Measurements from ENCODE around the gene ASB1.

ASB1 gene

GRCh38 chr2:238466243-238466756 lies 39.6 kb downstream of the ASB1 start:
- DNase-seq (ENCODE audit: low read depth): no peak
- H3K4me3 ChIP-seq (ENCODE audit: low read depth, low read length): no peak overlapping the region
- TF ChIP-seq, protein P1, sequence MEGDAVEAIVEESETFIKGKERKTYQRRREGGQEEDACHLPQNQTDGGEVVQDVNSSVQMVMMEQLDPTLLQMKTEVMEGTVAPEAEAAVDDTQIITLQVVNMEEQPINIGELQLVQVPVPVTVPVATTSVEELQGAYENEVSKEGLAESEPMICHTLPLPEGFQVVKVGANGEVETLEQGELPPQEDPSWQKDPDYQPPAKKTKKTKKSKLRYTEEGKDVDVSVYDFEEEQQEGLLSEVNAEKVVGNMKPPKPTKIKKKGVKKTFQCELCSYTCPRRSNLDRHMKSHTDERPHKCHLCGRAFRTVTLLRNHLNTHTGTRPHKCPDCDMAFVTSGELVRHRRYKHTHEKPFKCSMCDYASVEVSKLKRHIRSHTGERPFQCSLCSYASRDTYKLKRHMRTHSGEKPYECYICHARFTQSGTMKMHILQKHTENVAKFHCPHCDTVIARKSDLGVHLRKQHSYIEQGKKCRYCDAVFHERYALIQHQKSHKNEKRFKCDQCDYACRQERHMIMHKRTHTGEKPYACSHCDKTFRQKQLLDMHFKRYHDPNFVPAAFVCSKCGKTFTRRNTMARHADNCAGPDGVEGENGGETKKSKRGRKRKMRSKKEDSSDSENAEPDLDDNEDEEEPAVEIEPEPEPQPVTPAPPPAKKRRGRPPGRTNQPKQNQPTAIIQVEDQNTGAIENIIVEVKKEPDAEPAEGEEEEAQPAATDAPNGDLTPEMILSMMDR (IDR thresholded peaks at IDR 0.05; ENCODE audit: insufficient read depth, low read depth, low read length, missing control alignments): no peak

DNA sequence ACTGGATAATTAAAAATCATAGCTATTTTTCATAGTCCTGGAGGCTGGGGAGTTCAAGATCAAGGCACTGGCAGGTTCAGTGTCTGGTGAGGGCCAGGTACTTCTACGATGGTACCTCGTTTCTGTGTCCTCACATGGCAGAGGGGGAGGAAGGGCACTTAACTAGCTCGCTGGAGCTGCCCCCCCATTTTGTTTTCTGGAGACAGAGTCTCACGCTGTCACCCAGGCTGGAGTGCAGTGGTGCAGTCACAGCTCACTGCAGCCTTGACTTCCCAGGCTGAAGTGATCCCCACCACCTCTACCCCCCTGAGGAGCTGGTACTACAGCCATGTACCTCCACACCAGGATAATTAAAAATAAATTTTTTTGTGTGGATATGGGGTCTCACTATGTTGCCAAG lies 40.3 kb downstream of the ASB1 start:
- TF ChIP-seq, protein P1 (IDR thresholded peaks at IDR 0.05; ENCODE audit: insufficient read depth, low read depth, low read length, missing control alignments): no peak
- no peak for DNase-seq (ENCODE audit: low read depth)
- no peak overlapping the region for H3K4me3 ChIP-seq (ENCODE audit: low read depth, low read length)

DNA sequence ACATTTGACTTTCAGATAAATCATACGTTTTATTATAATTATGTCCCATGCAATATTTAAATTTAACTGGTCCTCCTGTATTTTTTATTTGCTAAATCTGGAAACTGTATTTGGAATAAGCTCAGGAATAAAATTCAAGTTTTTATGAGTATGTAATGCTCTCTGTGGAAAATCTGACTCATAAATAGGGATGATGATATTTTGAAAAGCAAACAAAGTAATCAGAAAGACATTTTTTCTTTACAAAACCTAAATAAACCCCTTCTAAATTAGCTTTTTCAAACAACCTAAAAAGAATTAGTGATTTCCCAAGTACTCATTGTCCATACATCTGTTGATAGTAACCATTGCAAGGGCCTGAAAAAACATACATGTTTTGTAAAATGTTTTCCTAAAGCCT lies 41.1 kb downstream of the ASB1 start:
- no peak for DNase-seq (ENCODE audit: low read depth)
- H3K4me3 ChIP-seq (ENCODE audit: low read depth, low read length): no peak overlapping the region
- TF ChIP-seq, protein P1 (IDR thresholded peaks at IDR 0.05; ENCODE audit: insufficient read depth, low read depth, low read length, missing control alignments): no peak

GRCh38 chr2:238469155-238469554 lies 42.4 kb downstream of the ASB1 start:
- TF ChIP-seq, protein P1 (IDR thresholded peaks at IDR 0.05; ENCODE audit: insufficient read depth, low read depth, low read length, missing control alignments): no peak
- no peak overlapping the region for H3K4me3 ChIP-seq (ENCODE audit: low read depth, low read length)
- no peak for DNase-seq (ENCODE audit: low read depth)

- H3K4me3 ChIP-seq (ENCODE audit: low read depth, low read length): no peak overlapping the region
- no peak for DNase-seq (ENCODE audit: low read depth)
- TF ChIP-seq, protein P1 (IDR thresholded peaks at IDR 0.05; ENCODE audit: insufficient read depth, low read depth, low read length, missing control alignments): no peak
Measured at GRCh38 chr2:238473014-238473413, 46.3 kb downstream of the ASB1 start.

- DNase-seq (ENCODE audit: low read depth): no peak
- TF ChIP-seq, protein P1 (IDR thresholded peaks at IDR 0.05; ENCODE audit: insufficient read depth, low read depth, low read length, missing control alignments): no peak
- no peak overlapping the region for H3K4me3 ChIP-seq (ENCODE audit: low read depth, low read length)
Measured at GRCh38 chr2:238473523-238473922, 46.8 kb downstream of the ASB1 start.

DNA sequence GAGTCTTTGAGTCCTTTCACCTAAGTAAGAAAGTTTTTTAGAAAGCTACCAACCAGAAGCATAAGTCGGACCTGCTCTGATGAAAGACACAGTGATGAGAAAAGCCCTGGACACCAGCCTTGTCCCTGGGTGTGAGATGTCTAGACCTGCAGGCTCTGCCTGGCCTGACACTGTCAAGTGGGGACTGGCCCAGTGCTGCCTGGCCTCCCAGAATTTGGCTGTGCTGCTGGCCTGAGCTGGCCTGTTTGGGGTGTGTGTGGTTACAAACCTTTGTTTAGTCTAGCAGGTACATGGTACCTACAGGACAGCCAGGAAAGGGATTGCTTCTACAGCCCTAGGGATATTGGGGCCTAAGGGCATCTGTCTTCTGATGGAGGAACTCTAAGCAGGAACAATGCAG lies 48.3 kb downstream of the ASB1 start:
- TF ChIP-seq, protein P1 (IDR thresholded peaks at IDR 0.05; ENCODE audit: insufficient read depth, low read depth, low read length, missing control alignments): no peak
- no peak for DNase-seq (ENCODE audit: low read depth)
- H3K4me3 ChIP-seq (ENCODE audit: low read depth, low read length): no peak overlapping the region
